Bronchial epithelial cell (primary cell): ENCODE data around the gene ZFP36. TPM values are rescaled to one million over a fixed set of nuclear protein-coding genes. Genes with fewer than 3 reads are reported as not detected.

ENCODE experiments used
- DNase-seq: peaks from one replicate; pipeline ENCODE4 v3.0.0-alpha.2; 2010; ENCODE audit warnings: low read depth
- FAIRE-seq: peaks from 2 replicates; lab custom pipeline; 2011; peaks lifted over from hg19 to GRCh38; lab: Jason Lieb, UNC
- H3K27me3 ChIP-seq: 2 replicates; pipeline ENCODE4 v1.5.1; 2011; ENCODE audit warnings: low read length; ENCODE audit not compliant: control insufficient read depth, insufficient read depth
- H3K36me3 ChIP-seq: 2 replicates; pipeline ENCODE4 v1.5.1; 2011; ENCODE audit warnings: low read length; ENCODE audit not compliant: control insufficient read depth, insufficient read depth
- H3K4me3 ChIP-seq: 2 replicates; pipeline ENCODE4 v1.5.1; 2011; ENCODE audit warnings: mild to moderate bottlenecking, low read depth, low read length, control low read depth
- total RNA-seq: library from RNA; depleted of rRNA; stranded (reverse); fragments of >200 nt; gene quantifications from 2 replicates; pipeline ENCODE4 v1.2.1, GENCODE V29; 2014
- TF ChIP-seq, protein P1 (sequence below): IDR thresholded peaks from 2 replicates; pipeline ENCODE4 v1.5.1; 2011; ENCODE audit warnings: mild to moderate bottlenecking, moderate library complexity, low read length, control low read depth, inconsistent platforms; ENCODE audit not compliant: insufficient read depth, severe bottlenecking

Gene ZFP36
- total RNA-seq, 1 donor from 2014 or later = 3.4 TPM

DNA sequence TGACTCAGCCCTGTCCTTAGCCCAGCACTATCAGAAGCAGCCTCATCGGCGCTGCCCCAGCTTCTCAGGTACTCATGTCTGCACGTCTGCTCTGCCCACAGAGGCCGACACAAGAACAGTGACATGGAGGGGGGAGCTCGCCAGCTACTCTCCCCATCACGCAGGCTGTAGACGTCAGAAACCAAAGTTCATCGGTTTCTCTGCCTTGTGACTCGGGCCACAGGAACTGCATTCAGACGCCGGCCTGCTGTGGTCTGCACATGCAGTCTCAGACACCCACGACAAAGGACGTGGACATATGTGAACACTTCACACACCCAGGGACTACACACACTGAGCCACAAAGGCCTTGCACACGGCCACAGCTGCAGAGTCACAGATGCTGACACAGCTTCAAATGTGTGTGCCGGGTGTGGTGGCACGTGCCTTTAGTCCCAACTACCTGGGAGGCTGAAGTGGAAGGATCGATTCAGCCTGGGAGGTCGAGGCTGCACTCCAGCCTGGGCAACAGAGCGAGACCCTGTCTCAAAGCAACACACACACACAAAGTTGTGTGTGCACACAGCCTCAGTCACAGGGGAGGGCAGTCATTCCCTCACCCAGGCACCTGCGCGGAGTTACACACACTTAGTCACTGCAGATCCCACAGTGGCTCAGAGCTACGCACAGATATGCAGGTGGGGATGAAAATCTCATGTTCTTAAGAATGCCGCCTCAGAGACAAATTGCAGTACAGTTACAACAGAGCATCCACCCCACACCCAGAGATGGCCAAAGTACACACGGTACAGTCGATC is 4.9 kb upstream of the ZFP36 start:
- Histone ChIP-seq H3K4me3 (no peak overlapping the region), H3K27me3 (no peaks in the 10 kb centered on the region), H3K36me3 (peaks cover 3% of the 10 kb centered on the region)
- TF ChIP-seq, protein P1, sequence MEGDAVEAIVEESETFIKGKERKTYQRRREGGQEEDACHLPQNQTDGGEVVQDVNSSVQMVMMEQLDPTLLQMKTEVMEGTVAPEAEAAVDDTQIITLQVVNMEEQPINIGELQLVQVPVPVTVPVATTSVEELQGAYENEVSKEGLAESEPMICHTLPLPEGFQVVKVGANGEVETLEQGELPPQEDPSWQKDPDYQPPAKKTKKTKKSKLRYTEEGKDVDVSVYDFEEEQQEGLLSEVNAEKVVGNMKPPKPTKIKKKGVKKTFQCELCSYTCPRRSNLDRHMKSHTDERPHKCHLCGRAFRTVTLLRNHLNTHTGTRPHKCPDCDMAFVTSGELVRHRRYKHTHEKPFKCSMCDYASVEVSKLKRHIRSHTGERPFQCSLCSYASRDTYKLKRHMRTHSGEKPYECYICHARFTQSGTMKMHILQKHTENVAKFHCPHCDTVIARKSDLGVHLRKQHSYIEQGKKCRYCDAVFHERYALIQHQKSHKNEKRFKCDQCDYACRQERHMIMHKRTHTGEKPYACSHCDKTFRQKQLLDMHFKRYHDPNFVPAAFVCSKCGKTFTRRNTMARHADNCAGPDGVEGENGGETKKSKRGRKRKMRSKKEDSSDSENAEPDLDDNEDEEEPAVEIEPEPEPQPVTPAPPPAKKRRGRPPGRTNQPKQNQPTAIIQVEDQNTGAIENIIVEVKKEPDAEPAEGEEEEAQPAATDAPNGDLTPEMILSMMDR = no peak
- DNase-seq (peak; percentile 97), FAIRE-seq (peak; percentile 96)

DNA sequence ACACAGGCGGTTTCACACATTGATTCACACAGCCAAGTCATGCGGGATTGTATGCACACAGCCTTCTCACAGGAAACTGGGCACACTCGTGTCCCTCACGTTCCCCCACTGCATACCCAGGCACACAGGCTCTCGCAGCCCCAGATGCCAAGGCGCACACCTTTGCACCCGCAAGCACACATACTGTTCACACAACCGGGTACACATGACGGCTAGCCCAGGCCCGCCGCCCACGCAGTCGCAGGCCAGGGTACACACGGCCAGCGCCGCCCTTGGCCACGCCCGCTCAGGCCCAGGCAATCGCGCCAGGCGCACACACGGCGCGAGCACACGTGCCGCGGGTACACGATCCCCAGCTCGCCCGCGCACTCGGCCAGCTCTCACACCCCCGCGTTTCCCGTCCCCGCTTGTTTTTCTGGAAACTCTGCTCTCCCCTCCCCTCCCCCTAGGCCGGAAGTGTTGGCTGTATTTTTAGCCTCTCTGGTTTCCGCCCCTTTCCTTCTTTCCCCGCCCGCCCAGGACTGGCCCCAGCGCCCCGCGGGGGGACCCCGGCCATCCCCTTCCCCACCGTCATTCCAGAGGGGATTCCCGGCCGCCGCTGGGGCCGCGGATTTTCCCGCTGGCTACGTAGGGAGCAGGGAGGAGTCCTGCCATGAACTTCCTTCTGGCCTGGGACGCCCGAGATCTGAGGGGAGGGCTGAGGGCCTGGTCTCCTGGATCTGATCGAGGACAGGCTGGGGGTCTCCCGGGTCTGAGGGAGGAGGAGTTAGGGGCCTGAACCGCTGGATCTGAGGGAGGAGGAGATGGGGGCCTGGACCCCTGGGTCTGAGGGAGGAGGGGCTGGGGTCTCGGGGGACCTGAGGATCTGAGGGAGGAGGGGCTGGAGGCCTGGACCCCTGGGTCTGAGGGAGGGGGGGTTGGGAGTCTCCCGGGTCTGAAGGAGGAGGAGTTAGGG is 4.0 kb upstream of the ZFP36 start:
- Histone ChIP-seq H3K36me3 (peaks cover 9% of the 10 kb centered on the region), H3K4me3 (peak overlapping the region; percentile 37), H3K27me3 (no peaks in the 10 kb centered on the region)
- DNase-seq (peak; percentile 74), FAIRE-seq (no peak)
- TF ChIP-seq, protein P1 = no peak

DNA sequence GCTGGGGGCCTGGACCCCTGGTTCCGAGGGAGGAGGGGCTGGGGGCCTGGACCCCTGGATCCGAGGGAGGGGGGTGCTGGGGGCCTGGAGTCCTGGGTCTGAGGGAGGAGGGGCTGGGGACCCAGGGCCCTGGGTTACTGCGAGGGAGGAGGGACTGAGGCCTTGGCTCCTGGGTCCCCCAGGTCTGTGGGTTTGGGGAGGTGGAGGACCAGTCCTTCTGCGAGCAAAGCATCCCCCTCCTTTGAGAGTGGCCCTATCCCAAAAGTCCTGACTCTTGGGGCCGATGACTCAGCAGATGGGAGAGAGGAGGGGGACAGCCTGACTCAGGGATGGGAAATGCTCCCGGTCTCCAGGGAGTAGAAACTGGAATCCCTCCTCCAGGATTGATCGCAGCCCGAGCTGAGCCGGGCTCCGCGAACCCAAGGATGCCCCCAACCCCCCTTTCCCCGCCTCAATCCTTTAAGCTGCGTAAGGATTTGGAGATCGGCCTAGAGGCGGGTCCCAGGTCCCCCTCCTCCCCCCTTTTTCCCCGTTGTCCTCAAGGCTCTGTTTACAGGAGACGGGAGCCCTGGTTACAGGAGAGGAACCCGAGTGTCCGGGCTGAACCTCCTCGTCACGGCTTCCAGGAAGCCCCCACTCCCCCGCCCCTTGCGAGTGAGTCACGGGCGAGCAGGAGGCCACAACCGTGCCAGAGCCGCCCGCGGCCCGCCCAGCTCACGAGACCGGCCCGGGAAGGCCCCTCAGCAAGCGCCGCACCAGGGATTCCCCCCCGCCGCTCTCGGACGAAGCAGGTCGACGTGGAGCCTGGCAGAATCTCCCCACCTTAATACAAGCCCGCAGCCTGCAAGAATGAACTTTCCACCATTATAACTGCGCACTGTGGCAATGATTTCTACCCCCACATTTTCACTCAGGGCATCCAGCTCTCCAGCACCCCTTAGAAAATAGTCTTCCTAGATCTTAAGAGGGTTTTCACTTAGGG is 3.0 kb upstream of the ZFP36 start:
- TF ChIP-seq, protein P1 = no peak
- H3K27me3 ChIP-seq = no peaks in the 10 kb centered on the region
- peak; percentile 88 for DNase-seq
- FAIRE-seq = no peak
- H3K36me3 ChIP-seq = peaks cover 16% of the 10 kb centered on the region
- peak overlapping the region; percentile 37 for H3K4me3 ChIP-seq

DNA sequence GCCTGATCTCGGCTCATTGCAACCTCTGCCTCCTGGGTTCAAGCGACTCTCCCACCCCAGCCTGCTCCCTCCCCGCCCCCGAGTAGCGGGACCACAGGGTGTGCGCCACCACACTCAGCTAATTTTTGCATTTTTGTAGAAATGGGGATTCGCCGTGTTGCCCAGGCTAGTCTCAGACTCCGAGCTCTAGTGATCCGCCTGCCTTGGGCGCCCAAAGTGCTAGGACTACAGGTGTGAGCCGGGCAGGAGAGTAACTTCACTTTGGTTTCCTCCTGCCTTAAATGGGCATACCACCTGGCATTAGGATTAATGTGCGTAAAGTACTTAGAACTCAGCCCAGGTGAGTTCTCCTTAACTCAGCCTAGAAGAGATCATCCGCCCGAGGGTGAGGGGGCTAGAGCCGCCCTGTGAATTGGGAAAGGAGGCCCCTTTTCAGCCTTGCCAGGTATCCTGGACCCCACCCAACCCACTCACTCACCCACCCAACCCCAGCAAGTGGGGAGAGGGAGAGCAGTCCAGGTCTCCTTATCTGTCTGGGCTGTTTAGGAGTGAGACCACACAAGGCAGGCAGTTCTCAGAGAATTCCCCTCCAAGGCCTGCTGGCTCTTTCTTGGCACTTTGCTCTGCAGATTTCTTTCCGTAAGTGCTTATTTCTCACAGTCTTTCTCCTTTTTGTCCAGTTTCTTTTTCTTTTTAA is 1.2 kb upstream of the ZFP36 start:
- TF ChIP-seq, protein P1 = no peak
- peaks cover 16% of the 10 kb centered on the region for H3K36me3 ChIP-seq
- FAIRE-seq (no peak), DNase-seq (no peak)
- H3K27me3 ChIP-seq = no peaks in the 10 kb centered on the region
- no peak overlapping the region for H3K4me3 ChIP-seq
